WTC11 (cell line): Measurements from ENCODE around the gene WSCD2.

Experiments used
- CREB1 ChIP-seq: sonication (generic); formaldehyde crosslinking; IDR thresholded peaks from 2 replicates; pipeline ENCODE4 v1.8.0; 2023; ENCODE audit warnings: mild to moderate bottlenecking, missing genetic modification reagents
- CTCF ChIP-seq: fragments of 200-600 bp; IDR thresholded peaks from 2 replicates; pipeline ENCODE4 v1.8.0; 2022; ENCODE audit warnings: antibody characterized with exemption
- E2F1 ChIP-seq: sonication (generic); formaldehyde crosslinking; IDR thresholded peaks from 2 replicates; pipeline ENCODE4 v1.8.0; 2022; ENCODE audit warnings: mild to moderate bottlenecking, missing genetic modification reagents
- FOXJ3 ChIP-seq: sonication (generic); formaldehyde crosslinking; IDR thresholded peaks from 2 replicates; pipeline ENCODE4 v1.9.0; 2021; ENCODE audit warnings: missing genetic modification reagents, mild to moderate bottlenecking, borderline replicate concordance
- KAT7 ChIP-seq: sonication (generic); formaldehyde crosslinking; IDR thresholded peaks from 2 replicates; pipeline ENCODE4 v1.8.1; 2023; ENCODE audit warnings: missing genetic modification reagents, mild to moderate bottlenecking, borderline replicate concordance
- MAX ChIP-seq: sonication (generic); formaldehyde crosslinking; IDR thresholded peaks from 2 replicates; pipeline ENCODE4 v1.8.0; 2022; ENCODE audit warnings: mild to moderate bottlenecking, missing genetic modification reagents
- NFE2L1 ChIP-seq: sonication (generic); formaldehyde crosslinking; IDR thresholded peaks from 2 replicates; pipeline ENCODE4 v1.8.1; 2023; ENCODE audit warnings: missing genetic modification reagents
- ZNF138 ChIP-seq: sonication (generic); formaldehyde crosslinking; conservative IDR thresholded peaks from 2 replicates; pipeline ENCODE4 v1.8.1; 2022; ENCODE audit warnings: mild to moderate bottlenecking, moderate library complexity, missing genetic modification reagents
- ZNF281 ChIP-seq: sonication (generic); formaldehyde crosslinking; IDR thresholded peaks from 2 replicates; pipeline ENCODE4 v1.8.0; 2023; ENCODE audit warnings: mild to moderate bottlenecking, missing genetic modification reagents

- TF ChIP-seq CTCF: no peak
- no peak for TF ChIP-seq MAX (CRISPR knock-in tag)
- TF ChIP-seq ZNF138 (CRISPR knock-in tag): no peak
- no peak for TF ChIP-seq FOXJ3 (CRISPR knock-in tag)
- no peak for TF ChIP-seq E2F1 (CRISPR knock-in tag)
- TF ChIP-seq KAT7 (CRISPR knock-in tag): no peak
- no peak for TF ChIP-seq CREB1
- no peak for TF ChIP-seq NFE2L1 (CRISPR knock-in tag)
- no peak for TF ChIP-seq ZNF281
These were observed 35.9 kb upstream of the WSCD2 start for GRCh38 chr12:108093209-108093608.
